Measurements from ENCODE around the gene A4GALT.
A peak's percentile ranks its signal among the peaks of the same experiment; 100 is the strongest.
"Not testable (repeated sequence)": the region's sequence is repeated elsewhere in the genome, so short reads cannot be mapped to it uniquely, and the experiment has no call there.

Gene A4GALT

GRCh38 chr22:42720263-42721044, at the start of gene A4GALT:
TSS of gene A4GALT (minus strand) at chr22:42720870. CDS start at chr22:42693951, 26,919 bp downstream.
- peak; percentile 62 for DNase-seq (ENCODE audit: low spot score)

- no peak for DNase-seq (ENCODE audit: low spot score)
These were observed 49.7 kb upstream of the A4GALT start for GRCh38 chr22:42770448-42770726.

- DNase-seq (ENCODE audit: low spot score) = peak; percentile 62
These were observed 49.1 kb upstream of the A4GALT start for GRCh38 chr22:42769574-42770447.

- DNase-seq (ENCODE audit: low spot score) = no peak
These were observed 48.5 kb upstream of the A4GALT start for GRCh38 chr22:42769238-42769573.

- no peak for DNase-seq (ENCODE audit: low spot score)
These were observed 47.8 kb upstream of the A4GALT start for GRCh38 chr22:42768385-42769035.

- no peak for DNase-seq (ENCODE audit: low spot score)
These were observed 46.2 kb upstream of the A4GALT start for GRCh38 chr22:42766860-42767259.

GRCh38 chr22:42764895-42765363, 44.3 kb upstream of the A4GALT start:
- DNase-seq (ENCODE audit: low spot score) = no peak

- DNase-seq (ENCODE audit: low spot score) = no peak
These were observed 43.4 kb upstream of the A4GALT start for GRCh38 chr22:42763965-42764480.

GRCh38 chr22:42760806-42761565, 40.3 kb upstream of the A4GALT start:
- DNase-seq (ENCODE audit: low spot score) = no peak

- DNase-seq (ENCODE audit: low spot score) = no peak
These were observed 38.4 kb upstream of the A4GALT start for GRCh38 chr22:42758931-42759629.

- DNase-seq (ENCODE audit: low spot score) = not testable (repeated sequence)
These were observed 34.9 kb upstream of the A4GALT start for GRCh38 chr22:42755553-42755952.

GRCh38 chr22:42755121-42755520, 34.5 kb upstream of the A4GALT start:
- DNase-seq (ENCODE audit: low spot score) = not testable (repeated sequence)

- DNase-seq (ENCODE audit: low spot score) = no peak
These were observed 34.0 kb upstream of the A4GALT start for GRCh38 chr22:42754658-42755057.

GRCh38 chr22:42752912-42753311, 32.2 kb upstream of the A4GALT start:
- no peak for DNase-seq (ENCODE audit: low spot score)

GRCh38 chr22:42752230-42752746, 31.6 kb upstream of the A4GALT start:
- no peak for DNase-seq (ENCODE audit: low spot score)

GRCh38 chr22:42750421-42750820, 29.8 kb upstream of the A4GALT start:
- DNase-seq (ENCODE audit: low spot score) = not testable (repeated sequence)

GRCh38 chr22:42747701-42748513, 27.2 kb upstream of the A4GALT start:
- no peak for DNase-seq (ENCODE audit: low spot score)

GRCh38 chr22:42745118-42745517, 24.4 kb upstream of the A4GALT start:
- no peak for DNase-seq (ENCODE audit: low spot score)

GRCh38 chr22:42743501-42743991, 22.9 kb upstream of the A4GALT start:
- no peak for DNase-seq (ENCODE audit: low spot score)

- no peak for DNase-seq (ENCODE audit: low spot score)
These were observed 22.3 kb upstream of the A4GALT start for GRCh38 chr22:42742940-42743339.

All from HuH-7 (cell line).